ENCODE data around the gene HIVEP1. TPM values are rescaled to one million over a fixed set of nuclear protein-coding genes. Genes with fewer than 3 reads are reported as not detected.

Gene HIVEP1
- total RNA-seq, 4 donors from 2014 or later = 26.8 to 69.3 (median 38.8) TPM

- no peak for DNase-seq
- H3K4me1 ChIP-seq = no peaks in the 10 kb centered on the region
- no peaks in the 10 kb centered on the region for H3K27me3 ChIP-seq
- peaks cover 0 to 3% (median 0%) of the 10 kb centered on the region in 4 donors for H3K9me3 ChIP-seq
- TF ChIP-seq POLR2A (IDR thresholded peaks at IDR 0.05) (no peak), CTCF (IDR thresholded peaks at IDR 0.05) (no peak)
- no peak overlapping the region for H3K27ac ChIP-seq
- no peak overlapping the region for H3K4me3 ChIP-seq
- peaks cover 0 to 3% (median 0%) of the 10 kb centered on the region in 3 donors for H3K36me3 ChIP-seq
Measured at GRCh38 chr6:12088531-12088930, 76.4 kb downstream of the HIVEP1 start.

- Histone ChIP-seq H3K9me3 (peaks cover 0 to 3% (median 0%) of the 10 kb centered on the region in 4 donors), H3K36me3 (peaks cover 0 to 3% (median 0%) of the 10 kb centered on the region in 3 donors), H3K27me3 (no peaks in the 10 kb centered on the region), H3K27ac (no peak overlapping the region), H3K4me3 (no peak overlapping the region), H3K4me1 (no peaks in the 10 kb centered on the region)
- TF ChIP-seq POLR2A (IDR thresholded peaks at IDR 0.05) (no peak), CTCF (IDR thresholded peaks at IDR 0.05) (no peak)
- no peak for DNase-seq
Measured at GRCh38 chr6:12090714-12091113, 78.6 kb downstream of the HIVEP1 start.

- no peak for DNase-seq
- Histone ChIP-seq H3K36me3 (peaks cover 0 to 3% (median 0%) of the 10 kb centered on the region in 3 donors), H3K27me3 (no peaks in the 10 kb centered on the region), H3K4me3 (no peak overlapping the region), H3K9me3 (peaks cover 0 to 3% (median 0%) of the 10 kb centered on the region in 4 donors), H3K4me1 (no peaks in the 10 kb centered on the region), H3K27ac (no peak overlapping the region)
- TF ChIP-seq CTCF (IDR thresholded peaks at IDR 0.05) = no peak
- TF ChIP-seq POLR2A (IDR thresholded peaks at IDR 0.05) = no peak
Measured at GRCh38 chr6:12092762-12093161, 80.7 kb downstream of the HIVEP1 start.

- no peaks in the 10 kb centered on the region for H3K36me3 ChIP-seq
- no peak for DNase-seq
- no peaks in the 10 kb centered on the region for H3K27me3 ChIP-seq
- H3K4me3 ChIP-seq = no peak overlapping the region
- peaks cover 0 to 3% (median 0%) of the 10 kb centered on the region in 4 donors for H3K9me3 ChIP-seq
- TF ChIP-seq POLR2A (IDR thresholded peaks at IDR 0.05) = no peak
- no peak for TF ChIP-seq CTCF (IDR thresholded peaks at IDR 0.05)
- H3K4me1 ChIP-seq = no peaks in the 10 kb centered on the region
- H3K27ac ChIP-seq = no peak overlapping the region
Measured at GRCh38 chr6:12094689-12095088, 82.6 kb downstream of the HIVEP1 start.

GRCh38 chr6:12096342-12096741, 84.2 kb downstream of the HIVEP1 start:
- Histone ChIP-seq H3K9me3 (peaks cover 0 to 3% (median 0%) of the 10 kb centered on the region in 4 donors), H3K36me3 (no peaks in the 10 kb centered on the region), H3K4me1 (no peaks in the 10 kb centered on the region), H3K4me3 (no peak overlapping the region), H3K27ac (no peak overlapping the region), H3K27me3 (no peaks in the 10 kb centered on the region)
- no peak for TF ChIP-seq CTCF (IDR thresholded peaks at IDR 0.05)
- no peak for TF ChIP-seq POLR2A (IDR thresholded peaks at IDR 0.05)
- DNase-seq = no peak

- TF ChIP-seq POLR2A (IDR thresholded peaks at IDR 0.05) = no peak
- TF ChIP-seq CTCF (IDR thresholded peaks at IDR 0.05) = no peak
- Histone ChIP-seq H3K4me1 (no peaks in the 10 kb centered on the region), H3K27me3 (no peaks in the 10 kb centered on the region), H3K27ac (no peak overlapping the region), H3K36me3 (no peaks in the 10 kb centered on the region), H3K4me3 (no peak overlapping the region), H3K9me3 (peaks cover 0 to 3% (median 0%) of the 10 kb centered on the region in 4 donors)
- no peak for DNase-seq
Measured at GRCh38 chr6:12097791-12098190, 85.7 kb downstream of the HIVEP1 start.

All from Peyer's patch (tissue), 4 donors.